ENCODE measurements around the gene EPB41L2.

The EPB41L2 gene

DNA sequence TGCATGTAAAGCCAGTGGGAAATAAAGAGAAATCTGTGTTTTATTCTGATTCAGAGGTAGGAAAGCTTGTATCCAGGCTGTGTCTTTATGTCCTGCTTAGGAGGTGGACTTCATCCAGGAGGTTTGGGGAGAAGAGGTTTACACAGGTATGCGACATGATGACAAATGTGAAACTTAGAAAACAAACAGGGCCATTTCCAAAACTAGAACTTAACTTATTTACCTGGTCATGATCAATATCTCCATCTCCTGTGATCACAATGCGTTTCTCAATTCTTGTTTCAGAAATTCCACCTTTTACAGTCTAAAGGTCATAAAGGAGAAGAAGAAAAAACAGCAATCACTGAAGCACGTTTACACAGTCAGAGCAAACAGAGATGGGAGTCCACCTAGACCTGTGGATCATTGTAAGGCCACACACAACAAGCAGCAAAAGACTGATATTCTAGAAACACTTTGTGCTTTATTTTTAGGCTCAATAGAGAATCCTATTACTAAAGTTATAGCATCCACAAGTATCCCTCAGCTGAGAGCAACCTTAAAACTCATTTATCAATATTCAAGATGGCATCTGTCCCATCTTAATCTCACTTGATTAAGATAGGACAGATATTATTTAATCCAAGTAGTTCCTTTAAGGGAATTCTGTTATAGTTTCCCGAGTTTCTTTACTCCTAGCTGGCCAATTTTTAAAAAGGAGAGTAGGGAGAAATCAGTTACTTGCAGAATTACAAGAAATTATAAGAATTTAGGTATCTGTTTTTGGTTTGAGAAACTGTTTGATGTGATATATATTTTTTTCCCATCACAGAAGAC, 199.4 kb downstream of the EPB41L2 start:
- H3K27me3 ChIP-seq: no peaks in the 10 kb centered on the region
- no peak for DNase-seq
- TF ChIP-seq, protein P1, sequence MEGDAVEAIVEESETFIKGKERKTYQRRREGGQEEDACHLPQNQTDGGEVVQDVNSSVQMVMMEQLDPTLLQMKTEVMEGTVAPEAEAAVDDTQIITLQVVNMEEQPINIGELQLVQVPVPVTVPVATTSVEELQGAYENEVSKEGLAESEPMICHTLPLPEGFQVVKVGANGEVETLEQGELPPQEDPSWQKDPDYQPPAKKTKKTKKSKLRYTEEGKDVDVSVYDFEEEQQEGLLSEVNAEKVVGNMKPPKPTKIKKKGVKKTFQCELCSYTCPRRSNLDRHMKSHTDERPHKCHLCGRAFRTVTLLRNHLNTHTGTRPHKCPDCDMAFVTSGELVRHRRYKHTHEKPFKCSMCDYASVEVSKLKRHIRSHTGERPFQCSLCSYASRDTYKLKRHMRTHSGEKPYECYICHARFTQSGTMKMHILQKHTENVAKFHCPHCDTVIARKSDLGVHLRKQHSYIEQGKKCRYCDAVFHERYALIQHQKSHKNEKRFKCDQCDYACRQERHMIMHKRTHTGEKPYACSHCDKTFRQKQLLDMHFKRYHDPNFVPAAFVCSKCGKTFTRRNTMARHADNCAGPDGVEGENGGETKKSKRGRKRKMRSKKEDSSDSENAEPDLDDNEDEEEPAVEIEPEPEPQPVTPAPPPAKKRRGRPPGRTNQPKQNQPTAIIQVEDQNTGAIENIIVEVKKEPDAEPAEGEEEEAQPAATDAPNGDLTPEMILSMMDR (IDR thresholded peaks at IDR 0.05; ENCODE audit: low read depth, low read length): no peak
- no peaks in the 10 kb centered on the region for H3K9me3 ChIP-seq
- no peaks in the 10 kb centered on the region for H3K4me1 ChIP-seq
- no peaks in the 10 kb centered on the region for H3K36me3 ChIP-seq
- H3K4me3 ChIP-seq (ENCODE audit: low read depth, low read length): no peak overlapping the region

DNA sequence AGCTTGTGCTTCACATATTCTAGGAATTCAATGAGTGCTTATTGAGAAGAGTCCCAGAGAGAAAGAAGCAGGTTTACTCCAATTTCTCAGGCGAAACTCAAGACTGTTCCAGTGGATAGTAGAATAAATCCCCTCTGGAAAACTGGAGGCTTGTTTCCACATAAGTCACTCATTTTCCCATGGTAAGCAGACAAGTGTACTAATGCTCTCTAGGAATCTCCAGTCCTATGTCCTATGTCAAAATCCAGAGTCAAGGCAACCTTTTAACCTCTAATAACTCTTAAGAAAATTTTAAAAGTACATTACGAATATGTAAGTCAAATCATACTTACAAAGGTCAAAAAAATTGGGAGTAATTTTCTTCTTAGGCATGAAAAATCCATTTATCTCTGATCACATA, 200.7 kb downstream of the EPB41L2 start:
- Histone ChIP-seq H3K9me3 (no peaks in the 10 kb centered on the region; the same call in 1 of the 2 replicates), H3K27me3 (no peaks in the 10 kb centered on the region), H3K4me3 (ENCODE audit: low read depth, low read length) (no peak overlapping the region), H3K36me3 (no peaks in the 10 kb centered on the region), H3K4me1 (no peaks in the 10 kb centered on the region)
- DNase-seq: no peak
- TF ChIP-seq, protein P1 (IDR thresholded peaks at IDR 0.05; ENCODE audit: low read depth, low read length): no peak

DNA sequence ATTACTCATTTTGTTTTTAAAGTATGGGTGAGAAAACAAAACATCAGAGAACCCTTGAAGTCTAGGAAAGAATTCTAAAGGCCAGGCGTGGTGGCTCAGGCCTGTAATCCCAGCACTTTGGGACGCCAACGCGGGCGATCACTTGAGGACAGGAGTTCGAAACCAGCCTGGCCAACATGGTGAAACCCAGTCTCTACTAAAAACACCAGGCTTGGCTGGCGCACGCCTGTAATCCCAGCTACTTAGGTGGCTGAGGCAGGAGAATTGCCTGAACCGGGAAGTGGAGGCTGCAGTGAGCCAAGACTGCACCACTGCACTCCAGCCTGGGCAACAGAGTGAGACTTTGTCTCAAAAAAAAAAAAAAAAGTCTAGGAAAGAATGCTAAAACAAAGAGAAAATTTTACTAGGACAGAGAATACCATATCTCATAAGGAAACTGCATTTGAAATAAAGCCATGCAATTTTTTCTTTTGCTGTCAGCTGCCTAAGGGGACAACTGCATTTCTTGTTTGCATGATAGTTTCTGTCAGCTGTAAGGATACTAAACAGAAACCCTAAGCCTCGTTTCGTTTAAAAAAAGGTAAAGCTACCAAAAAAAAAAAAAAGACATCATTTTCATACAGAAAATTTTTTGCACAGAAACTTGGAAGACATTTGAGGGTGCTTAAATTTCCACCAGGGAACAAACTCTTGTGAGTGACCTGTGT, 203.7 kb downstream of the EPB41L2 start:
- Histone ChIP-seq H3K36me3 (no peaks in the 10 kb centered on the region), H3K9me3 (no peaks in the 10 kb centered on the region; the same call in 1 of the 2 replicates), H3K27me3 (no peaks in the 10 kb centered on the region), H3K4me1 (no peaks in the 10 kb centered on the region), H3K4me3 (ENCODE audit: low read depth, low read length) (no peak overlapping the region)
- DNase-seq: no peak
- TF ChIP-seq, protein P1 (IDR thresholded peaks at IDR 0.05; ENCODE audit: low read depth, low read length): no peak

DNA sequence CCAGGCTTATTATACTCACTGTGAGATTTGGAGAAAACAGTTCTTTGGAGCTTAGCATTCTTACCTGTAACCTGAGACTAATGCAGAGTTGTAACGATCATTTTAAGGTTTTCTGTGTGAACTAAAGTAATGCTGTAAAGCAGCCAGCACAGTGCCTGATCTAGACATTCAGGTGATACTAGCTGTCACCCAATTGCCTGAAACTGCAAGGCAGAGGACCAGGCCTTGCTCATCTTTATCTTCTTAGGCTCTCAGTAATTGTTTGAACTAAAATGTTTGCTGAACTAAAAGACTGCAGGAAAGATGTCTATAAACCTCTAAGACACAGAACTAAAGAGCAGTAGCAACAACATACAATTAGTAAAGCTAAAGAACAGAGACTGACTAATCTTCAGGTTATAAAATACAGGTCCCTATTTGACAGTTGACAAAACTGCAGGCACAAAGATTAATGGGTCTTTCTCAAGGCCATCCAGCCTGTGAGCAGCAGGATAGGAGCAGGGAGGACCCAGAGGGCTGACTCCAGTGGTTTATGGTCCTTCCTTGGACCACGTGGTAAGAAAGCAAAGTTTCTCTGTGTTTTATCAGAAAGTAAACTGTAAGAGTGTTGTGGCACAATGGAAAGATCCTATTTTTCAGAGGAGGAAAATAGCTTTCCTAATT, 204.4 kb downstream of the EPB41L2 start:
- TF ChIP-seq, protein P1 (IDR thresholded peaks at IDR 0.05; ENCODE audit: low read depth, low read length): no peak
- Histone ChIP-seq H3K36me3 (no peaks in the 10 kb centered on the region), H3K4me3 (ENCODE audit: low read depth, low read length) (no peak overlapping the region), H3K27me3 (no peaks in the 10 kb centered on the region), H3K9me3 (no peaks in the 10 kb centered on the region; the same call in 1 of the 2 replicates), H3K4me1 (no peaks in the 10 kb centered on the region)
- DNase-seq: no peak

DNA sequence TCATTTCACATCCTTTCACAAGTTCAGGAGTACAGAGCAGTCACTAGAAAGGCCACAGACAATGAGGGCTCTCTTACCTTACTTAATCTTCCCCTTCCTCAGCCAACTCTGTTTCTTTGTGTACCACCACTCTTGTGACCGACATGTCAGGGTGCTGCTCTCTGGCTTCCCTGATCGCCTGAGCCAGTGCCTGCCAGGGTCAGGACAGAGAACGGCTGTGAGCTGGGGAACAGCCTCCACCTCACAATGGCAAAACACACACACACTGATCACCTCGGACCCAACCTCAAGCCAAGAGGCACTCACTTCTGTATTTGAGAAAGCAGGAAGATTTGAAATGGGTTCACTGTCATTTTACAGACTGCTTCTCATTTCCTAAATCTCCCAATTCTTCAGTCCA, 205.0 kb downstream of the EPB41L2 start:
- DNase-seq: no peak
- TF ChIP-seq, protein P1 (IDR thresholded peaks at IDR 0.05; ENCODE audit: low read depth, low read length): no peak
- no peaks in the 10 kb centered on the region; the same call in 1 of the 2 replicates for H3K9me3 ChIP-seq

More for the DNA sequence above, 205.0 kb downstream of the EPB41L2 start:
- no peak overlapping the region for H3K4me3 ChIP-seq (ENCODE audit: low read depth, low read length)
- no peaks in the 10 kb centered on the region for H3K36me3 ChIP-seq
- H3K4me1 ChIP-seq: no peaks in the 10 kb centered on the region
- H3K27me3 ChIP-seq: no peaks in the 10 kb centered on the region

All from BE2C (cell line).